WI38 (cell line): ENCODE data around the gene FOLR1.
"Not testable (repeated sequence)": the region's sequence is repeated elsewhere in the genome, so short reads cannot be mapped to it uniquely, and the experiment has no call there.

Experiments used
- H3K4me3 ChIP-seq: 2 replicates; pipeline ENCODE4 v1.5.1; 2011; ENCODE audit warnings: low read depth, mild to moderate bottlenecking, control low read depth, low read length
- TF ChIP-seq, protein P1 (sequence below): IDR thresholded peaks from 2 replicates; pipeline ENCODE4 v1.5.1; 2012; ENCODE audit warnings: low read depth, mild to moderate bottlenecking, control low read depth, low read length

Gene FOLR1

DNA sequence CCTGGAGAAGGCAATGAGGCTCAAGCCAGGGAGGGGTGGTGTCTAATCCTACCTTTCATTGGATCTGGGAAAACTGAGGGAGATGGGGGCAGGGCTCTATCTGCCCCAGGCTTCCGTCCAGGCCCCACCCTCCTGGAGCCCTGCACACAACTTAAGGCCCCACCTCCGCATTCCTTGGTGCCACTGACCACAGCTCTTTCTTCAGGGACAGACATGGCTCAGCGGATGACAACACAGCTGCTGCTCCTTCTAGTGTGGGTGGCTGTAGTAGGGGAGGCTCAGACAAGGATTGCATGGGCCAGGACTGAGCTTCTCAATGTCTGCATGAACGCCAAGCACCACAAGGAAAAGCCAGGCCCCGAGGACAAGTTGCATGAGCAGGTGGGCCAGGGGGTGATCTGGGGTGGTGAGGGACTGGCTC, at the start of gene FOLR1:
TSS of gene FOLR1 (plus strand) at position 180 of the 421 bp plus-strand sequence. CDS start at position 214, 34 bp downstream.
- TF ChIP-seq, protein P1, sequence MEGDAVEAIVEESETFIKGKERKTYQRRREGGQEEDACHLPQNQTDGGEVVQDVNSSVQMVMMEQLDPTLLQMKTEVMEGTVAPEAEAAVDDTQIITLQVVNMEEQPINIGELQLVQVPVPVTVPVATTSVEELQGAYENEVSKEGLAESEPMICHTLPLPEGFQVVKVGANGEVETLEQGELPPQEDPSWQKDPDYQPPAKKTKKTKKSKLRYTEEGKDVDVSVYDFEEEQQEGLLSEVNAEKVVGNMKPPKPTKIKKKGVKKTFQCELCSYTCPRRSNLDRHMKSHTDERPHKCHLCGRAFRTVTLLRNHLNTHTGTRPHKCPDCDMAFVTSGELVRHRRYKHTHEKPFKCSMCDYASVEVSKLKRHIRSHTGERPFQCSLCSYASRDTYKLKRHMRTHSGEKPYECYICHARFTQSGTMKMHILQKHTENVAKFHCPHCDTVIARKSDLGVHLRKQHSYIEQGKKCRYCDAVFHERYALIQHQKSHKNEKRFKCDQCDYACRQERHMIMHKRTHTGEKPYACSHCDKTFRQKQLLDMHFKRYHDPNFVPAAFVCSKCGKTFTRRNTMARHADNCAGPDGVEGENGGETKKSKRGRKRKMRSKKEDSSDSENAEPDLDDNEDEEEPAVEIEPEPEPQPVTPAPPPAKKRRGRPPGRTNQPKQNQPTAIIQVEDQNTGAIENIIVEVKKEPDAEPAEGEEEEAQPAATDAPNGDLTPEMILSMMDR: no peak
- H3K4me3 ChIP-seq: no peak within 1 kb of the TSS

DNA sequence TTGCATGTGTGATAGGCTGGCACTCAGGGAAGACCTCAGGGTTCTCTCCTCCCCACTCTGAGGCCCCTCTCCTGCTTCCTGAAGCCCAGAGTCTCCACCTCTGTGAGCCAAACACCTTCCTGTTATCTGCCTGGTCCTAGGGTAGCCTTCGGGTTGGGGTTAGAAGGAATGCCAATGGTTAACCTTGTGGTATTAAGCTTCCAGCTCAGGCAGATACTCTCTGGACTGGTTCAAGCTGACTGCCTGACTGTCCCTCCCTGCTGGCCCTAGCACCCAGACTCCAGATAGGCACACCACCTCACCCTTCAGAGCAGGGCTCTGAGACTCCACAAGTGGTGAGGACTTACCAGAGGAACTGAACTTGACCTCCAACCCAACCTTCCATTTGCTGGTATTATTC, 49.4 kb upstream of the FOLR1 start:
- not testable (repeated sequence) for H3K4me3 ChIP-seq

DNA sequence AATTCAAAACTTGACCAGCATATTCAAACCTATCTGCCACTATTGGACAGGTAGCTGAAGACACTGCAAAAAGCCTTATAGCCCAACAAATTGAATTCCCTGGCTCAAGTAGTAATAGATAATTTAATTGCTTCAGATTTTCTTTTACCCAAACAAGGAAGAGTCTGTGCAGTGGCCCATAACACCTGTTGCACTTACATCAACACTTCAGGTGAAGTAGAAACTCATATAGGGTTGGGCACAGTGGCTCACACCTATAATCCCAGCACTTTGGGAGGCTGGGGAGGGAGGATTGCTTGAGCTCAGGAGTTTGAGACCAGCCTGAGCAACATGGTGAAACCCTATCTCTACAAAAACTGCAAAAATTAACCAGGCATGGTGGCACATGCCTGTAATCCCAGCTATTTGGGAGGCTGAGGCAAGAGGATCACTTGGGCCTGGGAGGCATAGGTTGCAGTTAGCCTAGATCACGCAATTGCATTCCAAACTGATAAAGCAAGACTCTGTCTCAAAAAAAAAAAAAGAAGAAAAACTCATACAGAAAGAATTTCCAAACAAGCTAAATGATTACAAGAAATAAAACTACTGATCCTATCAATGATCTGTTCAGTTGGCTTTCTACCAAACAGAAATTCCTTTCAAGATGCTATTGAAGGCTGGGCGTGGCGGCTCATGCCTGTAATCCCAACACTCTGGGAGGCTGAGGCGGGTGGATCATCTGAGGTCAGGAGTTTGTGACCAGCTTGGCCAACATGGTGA, 47.0 kb upstream of the FOLR1 start:
- no peak overlapping the region for H3K4me3 ChIP-seq
- TF ChIP-seq, protein P1: no peak

DNA sequence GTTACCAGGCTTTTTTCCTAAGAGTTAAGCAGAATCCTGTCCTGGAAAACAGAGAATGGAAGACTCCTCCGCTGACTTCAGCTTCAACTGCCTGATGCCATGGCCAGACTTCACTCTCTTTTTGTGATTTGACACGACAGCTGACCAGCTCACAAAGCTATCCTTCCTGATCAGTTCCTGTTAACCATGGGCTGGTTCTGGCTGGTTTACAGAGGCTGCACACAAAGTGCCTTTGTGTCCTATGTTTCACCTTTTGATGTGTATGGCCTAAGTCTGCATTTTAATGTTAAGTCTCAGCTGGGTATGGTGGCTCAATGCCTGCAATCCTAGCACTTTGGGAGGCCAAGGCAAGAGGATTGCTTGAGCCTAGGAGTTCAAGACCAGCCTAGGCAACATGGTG, 45.3 kb upstream of the FOLR1 start:
- no peak overlapping the region for H3K4me3 ChIP-seq
- TF ChIP-seq, protein P1: no peak

DNA sequence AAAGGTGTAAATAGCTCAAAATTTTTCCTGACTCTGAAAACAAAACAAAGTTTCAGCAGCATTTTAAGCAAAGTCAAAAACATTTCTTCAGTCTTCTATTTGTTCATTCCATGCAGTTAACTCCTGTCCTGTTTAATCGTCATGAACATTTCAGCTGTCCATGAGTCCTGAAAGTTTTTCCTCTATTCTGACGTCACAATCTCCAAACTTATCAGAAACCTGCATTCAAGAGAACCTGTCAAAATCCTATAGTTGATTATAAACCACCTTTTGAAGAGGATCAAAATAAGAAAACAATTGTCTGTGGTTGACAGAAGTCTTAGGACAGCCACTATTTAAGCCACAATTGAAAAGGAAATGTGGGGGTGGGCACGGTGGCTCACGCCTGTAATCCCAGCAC, 41.1 kb upstream of the FOLR1 start:
- no peak overlapping the region for H3K4me3 ChIP-seq

DNA sequence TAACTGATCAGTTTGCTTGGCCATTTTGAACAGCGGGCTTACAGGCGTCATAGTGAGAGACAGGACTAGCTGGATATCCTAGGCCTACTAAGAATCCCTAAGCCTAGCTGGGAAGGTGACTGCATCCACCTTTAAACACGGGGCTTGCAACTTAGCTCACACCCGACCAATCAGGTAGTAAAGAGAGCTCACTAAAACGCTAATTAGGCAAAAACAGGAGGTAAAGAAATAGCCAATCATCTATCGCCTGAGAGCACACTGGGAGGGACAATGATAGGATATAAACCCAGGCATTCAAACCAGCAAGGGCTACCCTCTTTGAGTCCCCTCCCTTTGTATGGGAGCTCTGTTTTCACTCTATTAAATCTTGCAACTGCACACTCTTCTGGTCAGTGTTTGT, 38.1 kb upstream of the FOLR1 start:
- not testable (repeated sequence) for H3K4me3 ChIP-seq

More for the DNA sequence above, 41.1 kb upstream of the FOLR1 start:
- TF ChIP-seq, protein P1: no peak

DNA sequence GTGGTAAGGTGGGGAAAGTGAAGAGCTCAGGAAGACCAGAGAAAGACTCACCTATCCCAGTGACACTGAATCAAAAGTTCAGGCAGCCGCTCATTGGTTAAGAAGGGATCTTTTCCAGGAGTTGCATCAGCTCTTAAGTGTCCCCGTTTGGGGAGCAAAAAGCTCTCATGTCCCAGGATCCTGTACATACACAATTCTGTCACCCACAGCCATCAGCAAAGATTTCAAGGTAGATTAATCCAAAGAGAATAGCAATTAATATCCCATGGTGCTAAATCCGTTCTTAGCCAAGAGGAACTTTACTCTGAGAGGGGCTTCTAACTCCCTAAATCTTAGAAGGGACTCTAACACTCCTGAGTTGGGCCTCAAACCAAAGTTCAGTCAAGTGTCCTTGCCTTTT, 37.1 kb upstream of the FOLR1 start:
- H3K4me3 ChIP-seq: no peak overlapping the region
- TF ChIP-seq, protein P1: no peak

DNA sequence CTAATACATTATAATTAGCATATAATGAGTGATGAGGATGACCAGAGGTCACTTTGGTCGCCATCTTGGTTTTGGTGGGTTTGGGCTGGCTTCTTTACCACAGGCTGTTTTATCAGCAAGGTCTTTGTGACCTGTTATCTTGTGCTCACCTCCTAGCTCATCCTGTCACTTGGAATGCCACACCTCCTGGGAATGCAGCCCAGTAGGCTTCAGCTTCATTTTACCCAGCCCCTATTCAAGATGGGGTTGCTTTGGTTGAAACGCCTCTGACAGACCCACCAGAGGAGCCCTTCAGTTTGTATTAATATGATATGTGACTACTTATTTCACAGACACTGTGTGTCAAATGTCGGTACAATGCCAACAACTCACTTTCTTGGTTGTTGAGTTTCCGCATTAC, 36.2 kb upstream of the FOLR1 start:
- TF ChIP-seq, protein P1: no peak
- H3K4me3 ChIP-seq: no peak overlapping the region
